NCI-H524 treated with DMSO at 0.1 percent for 48 hours (cell line): ENCODE data around the gene ARMC8.

Source experiments
- DNase-seq: peaks from one replicate; lab custom pipeline; 2025; lab: John Stamatoyannopoulos, UW

Gene ARMC8

DNA sequence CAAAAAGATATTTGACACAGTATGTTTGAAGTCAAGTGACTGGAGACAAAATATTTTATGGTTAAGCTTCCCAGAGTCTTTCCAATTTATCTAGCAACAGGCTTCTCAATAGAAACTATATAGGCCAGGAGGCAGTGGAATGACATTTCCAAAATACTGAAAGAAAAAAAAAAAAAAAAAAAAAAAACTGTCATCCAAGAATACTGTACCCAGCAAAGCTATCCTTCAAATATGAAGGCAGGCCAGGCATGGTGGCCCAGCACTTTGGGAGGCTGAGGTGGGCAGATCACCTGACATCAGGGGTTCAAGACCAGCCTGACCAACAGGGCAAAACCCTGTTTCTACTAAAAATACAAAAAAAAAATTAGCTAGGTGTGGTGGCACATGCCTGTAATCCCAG lies 121.7 kb downstream of the ARMC8 start:
- no peak for DNase-seq

DNA sequence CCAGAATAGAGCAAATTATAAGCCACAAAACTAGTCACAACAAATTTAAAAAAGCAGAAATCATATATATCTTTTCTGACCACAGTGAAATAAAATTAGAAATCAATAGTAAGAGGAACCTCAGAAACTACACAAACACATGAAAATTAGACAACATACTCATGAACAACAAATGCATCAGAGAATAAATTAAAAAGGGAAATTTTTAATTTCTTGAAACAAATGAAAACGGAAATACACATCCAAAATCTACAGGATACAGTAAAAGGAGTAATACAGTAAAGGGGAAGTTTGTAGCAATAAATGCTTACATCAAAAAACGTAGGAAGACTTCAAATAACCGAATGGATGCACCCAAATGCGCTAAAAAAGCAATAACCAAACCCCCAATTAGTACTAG lies 123.4 kb downstream of the ARMC8 start:
- DNase-seq, result no peak

- DNase-seq, result no peak
These were observed 127.7 kb downstream of the ARMC8 start for GRCh38 chr3:138314751-138315150.

- no peak for DNase-seq
These were observed 130.6 kb downstream of the ARMC8 start for GRCh38 chr3:138317687-138318086.

DNA sequence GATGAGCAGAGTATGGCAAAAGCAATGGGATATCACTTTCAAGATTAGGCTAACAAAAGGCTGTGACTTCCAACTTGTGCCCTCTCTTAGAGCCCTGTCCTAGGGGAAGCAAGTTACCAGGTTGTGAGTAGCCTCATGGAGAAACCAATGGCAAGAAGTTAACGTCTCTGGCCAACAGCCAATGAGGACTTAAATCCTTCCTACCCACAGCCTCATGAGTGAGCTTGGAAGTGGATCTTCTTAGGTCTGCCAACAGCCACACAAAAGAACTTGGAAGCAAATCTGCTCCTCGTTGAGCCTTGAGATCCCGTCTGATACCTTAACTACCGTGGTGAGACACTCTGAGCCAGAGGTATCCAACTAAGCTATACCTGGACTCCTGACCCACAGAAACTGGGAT lies 136.9 kb downstream of the ARMC8 start:
- no peak for DNase-seq

- DNase-seq, result no peak
These were observed 138.9 kb downstream of the ARMC8 start for GRCh38 chr3:138325990-138326389.

DNA sequence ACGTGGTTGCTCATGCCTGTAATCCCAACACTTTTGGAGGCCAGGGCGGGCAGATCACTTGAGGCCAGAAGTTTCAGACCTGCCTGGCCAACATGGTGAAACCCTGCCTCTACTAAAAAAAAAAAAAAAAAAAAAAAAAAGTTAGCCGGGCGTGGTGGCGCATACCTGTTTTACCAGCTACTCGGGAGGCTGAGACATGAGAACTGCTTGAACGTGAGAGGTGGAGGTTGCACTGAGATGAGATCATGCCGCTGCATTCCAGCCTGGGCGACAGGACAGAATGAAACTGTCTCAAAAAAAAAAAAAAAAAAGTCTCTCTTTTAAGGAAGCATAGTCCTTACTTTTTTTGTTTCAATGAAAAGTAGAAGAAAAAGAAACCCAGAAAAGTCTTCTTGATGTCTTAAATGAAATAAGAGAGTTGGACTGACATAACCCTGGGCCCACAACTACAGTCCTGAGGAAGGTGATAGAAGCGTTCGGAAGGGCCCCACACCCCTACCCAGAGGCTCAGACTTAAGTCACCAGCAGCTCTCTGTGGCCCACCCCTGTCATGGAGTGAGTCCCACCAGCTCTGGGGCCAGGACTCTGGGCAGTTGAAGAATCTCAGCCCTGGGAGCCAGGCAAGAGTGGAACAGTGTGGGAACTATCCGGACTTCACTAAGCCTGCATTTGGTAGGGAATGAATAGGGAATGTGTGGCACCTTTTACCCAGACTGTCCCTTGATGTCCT lies 139.9 kb downstream of the ARMC8 start:
- no peak for DNase-seq

DNA sequence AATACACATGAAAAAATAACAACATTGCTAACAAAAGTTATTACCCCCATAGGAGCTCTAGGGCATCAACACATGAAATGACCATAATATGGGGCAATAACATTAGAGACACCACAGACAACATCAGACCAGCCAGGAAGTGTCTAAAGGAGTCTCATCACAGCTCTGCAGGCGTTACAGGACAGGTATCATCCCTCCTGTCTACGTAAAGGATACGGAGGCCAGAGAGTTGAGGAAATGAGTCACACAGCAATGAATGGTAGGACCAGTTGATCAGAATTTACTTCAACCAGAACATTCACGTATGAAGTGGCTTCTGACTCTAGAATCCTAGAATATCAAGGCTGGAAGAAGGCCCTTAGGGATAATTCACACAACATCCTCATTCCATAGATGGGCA lies 140.7 kb downstream of the ARMC8 start:
- DNase-seq, result no peak

DNA sequence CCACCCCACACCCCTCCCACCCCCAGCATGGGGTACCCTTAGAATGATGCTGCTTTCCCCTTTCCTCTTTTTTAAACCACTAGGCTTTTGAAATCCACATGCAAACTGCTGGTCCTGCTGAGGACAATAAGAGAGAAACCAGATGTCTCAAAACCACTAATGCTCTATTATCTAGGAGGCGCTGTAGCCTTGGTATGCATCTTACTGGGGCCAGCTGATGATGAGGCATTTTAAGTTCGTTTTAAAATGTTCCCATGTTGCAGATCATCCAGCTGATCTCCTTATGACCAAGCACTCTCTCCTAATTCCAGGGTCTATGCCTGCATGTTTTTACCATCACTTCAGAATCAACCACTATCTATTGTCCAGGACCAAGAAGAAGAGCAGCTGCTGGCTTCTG lies 141.2 kb downstream of the ARMC8 start:
- peak; percentile 29 for DNase-seq

GRCh38 chr3:138329127-138329983 lies 142.3 kb downstream of the ARMC8 start, which contains the start of gene NME9:
NME9 (minus strand) TSS chr3:138329851; CDS start chr3:138329335, 516 bp downstream.
- peak; percentile 96 for DNase-seq

DNA sequence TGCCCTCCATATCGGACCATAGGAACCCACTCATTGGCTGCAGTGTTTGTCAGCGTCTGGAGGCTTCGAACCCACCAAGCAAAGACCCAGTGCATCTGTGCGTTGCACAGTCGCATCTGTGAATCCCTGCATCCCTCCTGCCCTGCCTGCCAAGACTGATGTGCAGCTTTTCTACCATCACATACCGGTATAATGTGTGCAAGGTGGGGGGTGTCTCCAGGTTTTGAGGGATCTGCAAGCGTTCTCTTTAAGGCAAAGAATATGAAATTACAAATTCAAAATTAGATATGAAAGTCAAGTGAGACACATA lies 142.8 kb downstream of the ARMC8 start:
- DNase-seq, result no peak

- no peak for DNase-seq
These were observed 144.2 kb downstream of the ARMC8 start for GRCh38 chr3:138331143-138331894.

GRCh38 chr3:138332472-138333073 lies 145.5 kb downstream of the ARMC8 start:
- DNase-seq, result no peak

- DNase-seq, result no peak
These were observed 147.5 kb downstream of the ARMC8 start for GRCh38 chr3:138334608-138335007.

DNA sequence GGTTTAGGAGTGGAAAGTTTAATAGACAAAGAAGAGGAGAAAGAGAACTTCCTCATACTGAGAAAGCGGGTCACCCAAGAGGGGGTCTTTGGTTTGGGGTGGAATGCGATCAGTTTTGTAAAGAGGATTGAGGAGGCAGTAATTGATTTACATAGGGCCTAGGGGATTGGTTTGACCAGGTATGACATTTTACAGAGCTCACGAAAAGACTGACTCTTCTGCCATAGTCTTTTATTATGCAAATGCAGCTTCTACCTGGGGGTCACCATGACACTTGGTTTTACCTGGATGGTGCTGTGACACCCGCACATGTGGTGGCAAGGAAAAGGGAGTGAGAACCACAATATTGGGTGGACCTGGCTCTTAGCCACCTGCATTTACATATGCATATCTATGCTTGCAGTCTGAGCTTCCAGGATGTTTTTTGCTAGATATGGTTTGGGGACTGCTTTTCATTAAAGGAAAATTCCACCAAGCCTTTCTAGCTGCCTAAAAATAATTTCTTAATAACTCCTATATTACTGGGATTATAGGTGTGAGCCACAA lies 149.4 kb downstream of the ARMC8 start:
- no peak for DNase-seq

DNA sequence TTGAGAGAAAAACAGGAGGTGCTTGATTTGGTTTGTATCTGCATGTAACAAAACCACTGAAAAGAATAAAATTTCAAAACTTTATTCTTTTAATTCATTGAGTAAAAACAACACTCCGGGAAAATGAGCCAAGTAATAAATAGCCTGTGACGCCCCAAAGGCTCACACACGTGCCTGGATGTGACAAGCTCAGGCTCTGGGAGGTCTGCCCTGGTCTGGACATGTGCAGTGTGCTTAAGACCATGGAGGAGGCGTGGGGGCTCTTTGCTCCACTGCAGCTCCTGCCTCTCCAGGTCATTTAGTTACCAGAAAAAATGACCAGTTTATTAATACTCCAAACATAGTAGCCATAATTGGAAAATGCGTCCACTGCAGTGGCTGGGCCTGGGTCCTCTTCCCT lies 151.1 kb downstream of the ARMC8 start:
- no peak for DNase-seq

GRCh38 chr3:138338811-138339210 lies 151.7 kb downstream of the ARMC8 start:
- peak; percentile 96 for DNase-seq

- DNase-seq, result no peak
These were observed 153.4 kb downstream of the ARMC8 start for GRCh38 chr3:138340511-138340910.

GRCh38 chr3:138344754-138345153 lies 157.7 kb downstream of the ARMC8 start:
- DNase-seq, result no peak
